HepG2 (cell line): Measurements from ENCODE around the gene SMLR1. TPM values are rescaled to one million over a fixed set of nuclear protein-coding genes. Genes with fewer than 3 reads are reported as not detected.
A peak's percentile ranks its signal among the peaks of the same experiment; 100 is the strongest.

ENCODE experiments used
- BCL6 ChIP-seq: IDR thresholded peaks from 2 replicates; pipeline ENCODE4 v1.6.1; 2016; ENCODE audit warnings: missing genetic modification reagents, missing compliant biosample characterization
- GFI1 ChIP-seq: sonication (generic); formaldehyde crosslinking; IDR thresholded peaks from 2 replicates; pipeline ENCODE4 v1.5.0; 2020; ENCODE audit warnings: missing genetic modification reagents, mild to moderate bottlenecking, borderline replicate concordance
- IKZF4 ChIP-seq: sonication (generic); formaldehyde crosslinking; IDR thresholded peaks from 2 replicates; pipeline ENCODE4 v1.5.1; 2020; ENCODE audit warnings: borderline replicate concordance, mild to moderate bottlenecking, low read depth, missing genetic modification reagents; ENCODE audit errors: not compliant biosample characterization
- KDM3A ChIP-seq: IDR thresholded peaks from 2 replicates; pipeline ENCODE4 v1.6.1; 2018; ENCODE audit warnings: low read depth, missing compliant biosample characterization
- MXD4 ChIP-seq: IDR thresholded peaks from 2 replicates; pipeline ENCODE4 v1.6.1; 2016; ENCODE audit warnings: mild to moderate bottlenecking, missing biosample characterization, missing genetic modification reagents
- MXI1 ChIP-seq: IDR thresholded peaks from 3 replicates; pipeline ENCODE4 v1.6.1; 2012; ENCODE audit warnings: low read depth, low read length, inconsistent platforms, borderline replicate concordance
- NKX3-1 ChIP-seq: sonication (generic); formaldehyde crosslinking; IDR thresholded peaks from 2 replicates; pipeline ENCODE4 v1.5.0; 2020; ENCODE audit warnings: missing genetic modification reagents
- PLSCR1 ChIP-seq: sonication (generic); formaldehyde crosslinking; IDR thresholded peaks from 2 replicates; pipeline ENCODE4 v1.5.0; 2020; ENCODE audit warnings: missing genetic modification reagents, mild to moderate bottlenecking, borderline replicate concordance
- RXRB ChIP-seq: IDR thresholded peaks from 2 replicates; pipeline ENCODE4 v1.6.1; 2016; ENCODE audit warnings: borderline replicate concordance, missing genetic modification reagents, missing compliant biosample characterization
- SKI ChIP-seq: fragments of 450-650 bp; IDR thresholded peaks from one replicate; pipeline ENCODE4 v1.6.1; 2018; ENCODE audit warnings: mild to moderate bottlenecking; ENCODE audit not compliant: partially characterized antibody
- SMYD3 ChIP-seq: sonication (generic); formaldehyde crosslinking; IDR thresholded peaks from 2 replicates; pipeline ENCODE4 v1.8.1; 2023; ENCODE audit warnings: mild to moderate bottlenecking, missing genetic modification reagents
- SP1 ChIP-seq, 2 experiments: fragments of 450-650 bp in 1 of 2; sonication (generic) in 1 of 2; formaldehyde crosslinking in 1 of 2; IDR thresholded peaks; 2 replicates each; pipeline versions ENCODE4 v1.4.0 to v1.6.1; 2016 to 2020; ENCODE audit warnings: missing genetic modification reagents in 1 of 2
- TFDP2 ChIP-seq: sonication (generic); formaldehyde crosslinking; IDR thresholded peaks from 2 replicates; pipeline ENCODE4 v1.4.0; 2020; ENCODE audit warnings: missing genetic modification reagents
- ZNF205 ChIP-seq: IDR thresholded peaks from 2 replicates; pipeline ENCODE4 v1.6.1; 2018; ENCODE audit warnings: missing biosample characterization, missing genetic modification reagents
- ZNF207 ChIP-seq: fragments of 450-650 bp; IDR thresholded peaks from 2 replicates; pipeline ENCODE4 v1.6.1; 2016; ENCODE audit warnings: antibody characterized with exemption, borderline replicate concordance
- ZNF33B ChIP-seq: sonication (generic); formaldehyde crosslinking; IDR thresholded peaks from 2 replicates; pipeline ENCODE4 v1.5.1; 2020; ENCODE audit warnings: mild to moderate bottlenecking, missing genetic modification reagents
- ZNF781 ChIP-seq: sonication (generic); formaldehyde crosslinking; IDR thresholded peaks from 2 replicates; pipeline ENCODE4 v1.5.1; 2020; ENCODE audit warnings: borderline replicate concordance, mild to moderate bottlenecking, missing genetic modification reagents; ENCODE audit errors: not compliant biosample characterization
- ZSCAN9 ChIP-seq: IDR thresholded peaks from 2 replicates; pipeline ENCODE4 v1.6.1; 2016; ENCODE audit warnings: borderline replicate concordance
- polyA plus RNA-seq, 8 experiments: library from polyadenylated mRNA; depleted of rRNA in 3 of 8; stranded (reverse) in 7 of 8; unstranded in 1 of 8; fragments of >200 nt; fragmentation: Illumina TruSeq in 4 of 8; extraction: Trizol in 4 of 8; gene quantifications; 2 replicates each; pipeline versions ENCODE4 v1.2.1 to v1.2.3, GENCODE V29; 2011 to 2016; ENCODE audit warnings: low read depth in 4 of 8, missing spikeins in 1 of 8, mixed read lengths in 1 of 8; ENCODE audit not compliant: insufficient read depth in 1 of 8
- total RNA-seq, 5 experiments: library from RNA; depleted of rRNA; stranded (reverse); fragments of >200 nt; fragmentation: Illumina TruSeq; extraction: Trizol; gene quantifications; 2 replicates each; pipeline ENCODE4 v1.2.3, GENCODE V29; 2016; ENCODE audit warnings: low read depth in 1 of 5
- TF ChIP-seq, protein P1 (sequence below): IDR thresholded peaks from 2 replicates; pipeline ENCODE4 v1.6.1; 2016; ENCODE audit warnings: missing compliant biosample characterization, missing genetic modification reagents, borderline replicate concordance
- TF ChIP-seq, protein P2 (sequence below): sonication (generic); formaldehyde crosslinking; IDR thresholded peaks from 2 replicates; pipeline ENCODE4 v1.4.0; 2020; ENCODE audit warnings: missing genetic modification reagents, borderline replicate concordance

SMLR1 gene
- total and polyA plus RNA-seq, 2 of the 13 experiments (the other 11 are each of a cell fraction or from before 2014, with no cell fraction given) = 41.8 to 104 TPM

GRCh38 chr6:130885392-130886192 is 58.4 kb downstream of the SMLR1 start (continued):
- no peak for TF ChIP-seq NKX3-1
- TF ChIP-seq ZNF205 (CRISPR knock-in tag) = no peak
- no peak for TF ChIP-seq PLSCR1 (CRISPR knock-in tag)
- no peak for TF ChIP-seq SKI
- TF ChIP-seq, protein P1, sequence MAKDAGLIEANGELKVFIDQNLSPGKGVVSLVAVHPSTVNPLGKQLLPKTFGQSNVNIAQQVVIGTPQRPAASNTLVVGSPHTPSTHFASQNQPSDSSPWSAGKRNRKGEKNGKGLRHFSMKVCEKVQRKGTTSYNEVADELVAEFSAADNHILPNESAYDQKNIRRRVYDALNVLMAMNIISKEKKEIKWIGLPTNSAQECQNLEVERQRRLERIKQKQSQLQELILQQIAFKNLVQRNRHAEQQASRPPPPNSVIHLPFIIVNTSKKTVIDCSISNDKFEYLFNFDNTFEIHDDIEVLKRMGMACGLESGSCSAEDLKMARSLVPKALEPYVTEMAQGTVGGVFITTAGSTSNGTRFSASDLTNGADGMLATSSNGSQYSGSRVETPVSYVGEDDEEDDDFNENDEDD (CRISPR knock-in tag) = no peak
- TF ChIP-seq GFI1 (CRISPR knock-in tag) = no peak
- TF ChIP-seq TFDP2 = no peak
- TF ChIP-seq IKZF4 (CRISPR knock-in tag) = no peak
- TF ChIP-seq, protein P2, sequence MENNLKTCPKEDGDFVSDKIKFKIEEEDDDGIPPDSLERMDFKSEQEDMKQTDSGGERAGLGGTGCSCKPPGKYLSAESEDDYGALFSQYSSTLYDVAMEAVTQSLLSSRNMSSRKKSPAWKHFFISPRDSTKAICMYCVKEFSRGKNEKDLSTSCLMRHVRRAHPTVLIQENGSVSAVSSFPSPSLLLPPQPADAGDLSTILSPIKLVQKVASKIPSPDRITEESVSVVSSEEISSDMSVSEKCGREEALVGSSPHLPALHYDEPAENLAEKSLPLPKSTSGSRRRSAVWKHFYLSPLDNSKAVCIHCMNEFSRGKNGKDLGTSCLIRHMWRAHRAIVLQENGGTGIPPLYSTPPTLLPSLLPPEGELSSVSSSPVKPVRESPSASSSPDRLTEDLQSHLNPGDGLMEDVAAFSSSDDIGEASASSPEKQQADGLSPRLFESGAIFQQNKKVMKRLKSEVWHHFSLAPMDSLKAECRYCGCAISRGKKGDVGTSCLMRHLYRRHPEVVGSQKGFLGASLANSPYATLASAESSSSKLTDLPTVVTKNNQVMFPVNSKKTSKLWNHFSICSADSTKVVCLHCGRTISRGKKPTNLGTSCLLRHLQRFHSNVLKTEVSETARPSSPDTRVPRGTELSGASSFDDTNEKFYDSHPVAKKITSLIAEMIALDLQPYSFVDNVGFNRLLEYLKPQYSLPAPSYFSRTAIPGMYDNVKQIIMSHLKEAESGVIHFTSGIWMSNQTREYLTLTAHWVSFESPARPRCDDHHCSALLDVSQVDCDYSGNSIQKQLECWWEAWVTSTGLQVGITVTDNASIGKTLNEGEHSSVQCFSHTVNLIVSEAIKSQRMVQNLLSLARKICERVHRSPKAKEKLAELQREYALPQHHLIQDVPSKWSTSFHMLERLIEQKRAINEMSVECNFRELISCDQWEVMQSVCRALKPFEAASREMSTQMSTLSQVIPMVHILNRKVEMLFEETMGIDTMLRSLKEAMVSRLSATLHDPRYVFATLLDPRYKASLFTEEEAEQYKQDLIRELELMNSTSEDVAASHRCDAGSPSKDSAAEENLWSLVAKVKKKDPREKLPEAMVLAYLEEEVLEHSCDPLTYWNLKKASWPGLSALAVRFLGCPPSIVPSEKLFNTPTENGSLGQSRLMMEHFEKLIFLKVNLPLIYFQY (CRISPR knock-in tag) = no peak
- 0 out of 2 replicates have a peak, but pooled peaks have one; percentile 39 for TF ChIP-seq ZSCAN9
- TF ChIP-seq ZNF33B (CRISPR knock-in tag) = no peak
- TF ChIP-seq SMYD3 (CRISPR knock-in tag) = no peak
- no peak for TF ChIP-seq MXI1
- 0 out of 2 replicates have a peak, but pooled peaks have one; percentile 8 for TF ChIP-seq BCL6 (CRISPR knock-in tag)
- no peak for TF ChIP-seq ZNF781 (CRISPR knock-in tag)
- no peak for TF ChIP-seq MXD4
- TF ChIP-seq SP1 (IDR thresholded peaks at IDR 0.05) = no peak
- TF ChIP-seq SP1 (CRISPR knock-in tag; IDR thresholded peaks at IDR 0.05) = no peak
- no peak for TF ChIP-seq ZNF207
- 0 out of 2 replicates have a peak, but pooled peaks have one; percentile 33 for TF ChIP-seq RXRB (CRISPR knock-in tag)
- TF ChIP-seq KDM3A = 0 out of 2 replicates have a peak, but pooled peaks have one; percentile 69
